Omental fat pad (tissue), 4 donors: Measurements from ENCODE around the gene AK9. TPM values are rescaled to one million over a fixed set of nuclear protein-coding genes. Genes with fewer than 3 reads are reported as not detected.

Experiments used
- ATAC-seq: fragments of 150-250 bp; one replicate; pipeline ENCODE4 v1.9.1; 2016; ENCODE audit warnings: mild to moderate bottlenecking, moderate library complexity; ENCODE audit not compliant: low FRiP score
- DNase-seq: peaks from one replicate; pipeline ENCODE4 v3.0.0-alpha.2; 2019; ENCODE audit warnings: low spot score
- total RNA-seq, 4 donors: library from RNA; depleted of rRNA; stranded (reverse); fragments of >200 nt; gene quantifications; one replicate each; pipeline ENCODE4 v1.1.0, GENCODE V29; 2016
- TF ChIP-seq, protein P1 (sequence below), 3 donors: fragments of 450-650 bp; IDR thresholded peaks; one replicate each; pipeline ENCODE4 v1.5.1; 2016 to 2017; ENCODE audit warnings: antibody characterized with exemption in 3 of 3, mild to moderate bottlenecking in 3 of 3, moderate library complexity in 2 of 3

Gene AK9
- total RNA-seq, 4 donors from 2014 or later: 5.4 to 14.8 (median 8.2) TPM

DNA sequence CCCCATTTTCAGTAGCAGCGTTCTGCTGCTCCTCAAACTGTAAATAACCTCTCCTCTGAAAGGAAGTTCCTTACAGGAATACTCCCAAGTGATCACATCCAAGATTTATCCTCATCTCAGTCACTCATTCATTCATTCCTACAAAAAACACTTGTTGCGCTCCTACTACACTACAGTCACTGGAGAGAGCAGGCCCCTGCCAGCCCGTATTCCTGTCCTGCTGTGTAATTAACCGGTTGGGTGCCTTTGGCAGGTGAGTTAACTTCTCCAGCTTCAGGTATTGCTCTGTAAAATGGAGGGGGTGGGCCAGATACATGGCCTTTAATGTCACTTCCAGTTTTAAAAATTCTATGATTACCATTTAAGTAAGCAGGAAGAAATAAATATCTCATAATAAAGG is 192.9 kb downstream of the AK9 start:
- no peak for DNase-seq
- ATAC-seq: no peak
- TF ChIP-seq, protein P1, sequence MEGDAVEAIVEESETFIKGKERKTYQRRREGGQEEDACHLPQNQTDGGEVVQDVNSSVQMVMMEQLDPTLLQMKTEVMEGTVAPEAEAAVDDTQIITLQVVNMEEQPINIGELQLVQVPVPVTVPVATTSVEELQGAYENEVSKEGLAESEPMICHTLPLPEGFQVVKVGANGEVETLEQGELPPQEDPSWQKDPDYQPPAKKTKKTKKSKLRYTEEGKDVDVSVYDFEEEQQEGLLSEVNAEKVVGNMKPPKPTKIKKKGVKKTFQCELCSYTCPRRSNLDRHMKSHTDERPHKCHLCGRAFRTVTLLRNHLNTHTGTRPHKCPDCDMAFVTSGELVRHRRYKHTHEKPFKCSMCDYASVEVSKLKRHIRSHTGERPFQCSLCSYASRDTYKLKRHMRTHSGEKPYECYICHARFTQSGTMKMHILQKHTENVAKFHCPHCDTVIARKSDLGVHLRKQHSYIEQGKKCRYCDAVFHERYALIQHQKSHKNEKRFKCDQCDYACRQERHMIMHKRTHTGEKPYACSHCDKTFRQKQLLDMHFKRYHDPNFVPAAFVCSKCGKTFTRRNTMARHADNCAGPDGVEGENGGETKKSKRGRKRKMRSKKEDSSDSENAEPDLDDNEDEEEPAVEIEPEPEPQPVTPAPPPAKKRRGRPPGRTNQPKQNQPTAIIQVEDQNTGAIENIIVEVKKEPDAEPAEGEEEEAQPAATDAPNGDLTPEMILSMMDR (IDR thresholded peaks at IDR 0.05): no peak

DNA sequence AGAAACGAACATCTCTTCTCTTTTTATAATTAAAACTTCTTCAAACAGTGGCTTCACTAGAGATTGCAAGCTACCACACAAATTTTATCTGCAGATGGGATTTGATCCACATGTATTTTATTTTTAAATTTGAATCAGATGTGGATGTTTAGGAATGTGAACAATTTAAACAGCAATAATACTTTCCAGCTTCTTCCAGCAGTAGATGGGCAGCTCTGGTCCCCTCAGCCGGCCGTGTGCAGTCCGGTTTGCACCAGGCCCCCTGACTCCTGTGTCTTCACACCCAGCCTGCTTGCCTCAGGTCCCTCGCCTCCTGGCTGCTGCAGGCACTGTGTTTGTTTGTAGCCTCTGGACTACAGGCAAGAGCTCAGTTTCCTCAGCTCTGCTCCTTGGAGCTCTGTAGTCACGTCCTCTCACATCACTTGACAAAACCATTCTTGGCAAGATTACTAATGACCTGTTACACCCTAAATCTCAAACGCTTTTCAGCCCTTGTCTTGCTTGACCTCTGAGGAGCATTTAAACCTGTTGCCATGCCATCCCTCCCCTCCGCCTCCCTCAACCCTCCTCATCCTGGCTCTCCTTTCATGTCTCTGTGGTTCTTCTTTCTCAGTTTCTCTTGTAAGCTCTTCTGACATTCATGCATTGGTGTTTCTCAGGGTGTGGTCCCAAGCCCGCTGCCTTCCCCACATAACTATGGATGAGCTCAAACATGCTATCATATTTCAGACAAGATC is 194.8 kb downstream of the AK9 start:
- ATAC-seq (no peak), DNase-seq (no peak)
- TF ChIP-seq, protein P1 (IDR thresholded peaks at IDR 0.05): no peak

DNA sequence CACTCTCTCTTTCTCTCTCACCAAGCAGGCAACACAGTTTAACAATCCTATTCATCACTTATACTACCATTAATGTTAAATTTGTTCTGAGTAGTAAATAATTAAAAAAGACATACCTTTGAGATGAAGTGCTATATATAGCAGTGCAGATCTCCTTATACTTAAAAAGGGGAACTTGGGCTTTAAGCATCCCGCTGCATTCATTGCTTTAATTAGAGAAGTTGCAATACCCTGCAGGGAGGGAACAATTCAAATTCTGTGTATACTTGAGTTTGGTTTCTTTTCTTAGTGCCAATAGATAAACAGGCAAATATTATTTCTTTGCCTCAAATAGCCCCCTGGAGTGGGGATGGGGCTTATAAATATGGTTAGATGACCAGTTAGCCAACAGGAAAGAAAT is 197.1 kb downstream of the AK9 start:
- TF ChIP-seq, protein P1 (IDR thresholded peaks at IDR 0.05): no peak
- DNase-seq (no peak), ATAC-seq (no peak)

DNA sequence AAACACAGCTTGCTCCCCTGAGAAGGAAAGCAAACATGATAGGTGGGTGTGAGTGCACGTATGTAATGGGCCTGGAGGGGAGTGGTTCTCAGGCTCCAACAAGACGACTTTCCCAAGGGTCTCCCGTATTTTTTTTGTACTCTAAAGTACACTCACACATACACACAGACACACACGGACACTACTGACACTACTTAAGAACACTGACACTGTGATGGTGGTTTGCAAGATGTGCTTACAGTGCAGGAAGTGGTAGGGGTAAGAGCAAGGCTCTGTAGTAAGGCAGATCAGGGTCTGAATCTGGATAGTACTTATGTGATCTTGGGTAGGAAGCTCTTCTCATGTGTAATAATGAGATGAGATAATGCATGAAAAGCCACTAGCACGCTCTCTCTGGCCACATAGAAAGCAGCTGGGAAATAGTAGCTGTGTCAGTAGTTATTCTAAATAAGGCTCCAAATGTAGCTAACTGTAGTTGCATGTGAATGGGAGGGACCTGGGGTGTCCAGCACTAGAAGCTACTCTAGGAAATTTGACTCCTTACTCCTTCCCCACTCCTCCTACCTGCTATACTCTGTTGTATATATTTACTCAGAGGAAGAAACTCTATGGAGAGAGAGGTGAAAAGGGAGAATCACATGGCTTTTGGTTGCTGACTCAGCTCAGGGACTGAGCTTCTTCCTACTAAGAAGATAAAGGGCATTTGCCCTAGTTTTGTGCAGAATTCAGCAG is 199.6 kb downstream of the AK9 start:
- TF ChIP-seq, protein P1 (IDR thresholded peaks at IDR 0.05): no peak
- ATAC-seq (no peak), DNase-seq (no peak)

DNA sequence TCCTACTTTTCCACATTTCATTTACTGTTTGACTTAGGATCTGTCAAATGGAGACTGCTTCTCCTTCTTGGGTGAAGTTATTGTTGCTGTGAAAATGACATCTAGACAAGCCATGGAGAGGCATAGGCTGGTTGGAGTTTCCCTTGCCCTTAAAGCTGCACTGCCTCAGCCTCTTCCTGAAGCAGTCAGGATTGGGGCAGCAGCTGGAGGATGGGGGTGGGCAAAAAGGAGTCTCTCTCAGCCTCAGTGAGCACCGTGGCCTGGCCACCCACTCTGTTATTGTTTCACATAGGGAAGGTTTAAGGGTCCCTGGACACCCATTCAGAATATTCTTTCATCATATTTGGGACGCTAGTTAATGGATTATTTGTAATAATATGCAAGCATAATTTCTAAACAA is 200.3 kb downstream of the AK9 start:
- TF ChIP-seq, protein P1 (IDR thresholded peaks at IDR 0.05): no peak
- no peak for DNase-seq
- no peak for ATAC-seq

DNA sequence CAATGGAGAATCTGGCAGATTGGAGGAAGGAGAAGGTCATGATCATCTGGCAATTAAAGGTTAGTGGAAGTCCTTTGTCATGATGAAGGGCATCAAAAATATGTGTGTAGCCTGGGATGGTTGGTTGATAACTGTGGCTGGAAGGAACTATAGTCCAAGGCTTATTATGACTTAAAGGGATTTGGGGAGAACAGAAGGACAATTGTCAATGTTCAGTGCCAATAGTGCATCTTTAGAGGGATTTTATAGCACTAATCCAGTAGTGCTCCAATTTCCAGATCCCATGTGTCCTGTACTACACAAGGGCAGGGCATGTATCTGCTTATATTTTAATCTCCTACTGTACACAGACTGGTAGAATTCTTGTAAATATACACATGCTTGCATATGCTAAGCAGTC is 203.0 kb downstream of the AK9 start:
- TF ChIP-seq, protein P1 (IDR thresholded peaks at IDR 0.05): no peak
- ATAC-seq (no peak), DNase-seq (no peak)

DNA sequence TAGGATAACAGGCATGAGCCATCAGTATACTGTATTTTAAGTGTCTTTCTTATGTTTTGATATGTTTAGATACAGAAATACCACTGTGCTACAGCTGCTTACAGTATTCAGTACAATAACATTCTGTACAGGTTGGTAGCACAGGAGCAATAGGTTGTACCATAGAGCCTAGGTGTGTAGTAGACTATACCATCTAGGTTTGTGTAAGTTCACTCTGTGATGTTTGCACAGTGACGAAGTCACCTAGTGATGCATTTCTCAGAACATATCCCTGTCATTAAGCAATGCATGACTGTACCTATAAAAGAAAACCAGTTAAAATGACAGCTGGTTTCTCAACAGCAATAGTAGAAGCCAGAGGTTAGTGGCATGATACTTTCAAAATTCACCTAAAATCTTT is 204.9 kb downstream of the AK9 start:
- TF ChIP-seq, protein P1 (IDR thresholded peaks at IDR 0.05): no peak
- DNase-seq: no peak
- no peak for ATAC-seq
